ENCODE results near the gene CAPN12. TPM values are rescaled to one million over a fixed set of nuclear protein-coding genes. Genes with fewer than 3 reads are reported as not detected.

Gene CAPN12
- total and polyA plus RNA-seq, 2 donors, result 1.6 to 6.5 TPM

DNA sequence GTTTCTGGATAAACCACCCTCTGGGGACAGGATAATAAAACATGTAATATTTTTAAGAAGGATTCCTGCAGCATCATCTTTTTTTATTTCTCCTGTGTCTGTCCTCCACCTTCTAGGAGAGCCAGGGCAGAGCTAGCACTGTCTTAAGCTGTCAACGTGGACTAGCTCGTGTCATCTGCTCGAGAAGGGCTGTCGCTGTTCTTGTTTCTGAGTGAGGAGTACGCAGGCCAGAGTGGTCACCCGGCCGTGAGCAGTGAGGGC, 13.9 kb downstream of the CAPN12 start:
- no peak overlapping the region for H3K4me3 ChIP-seq (ENCODE audit: low read length in 2 of 2)
- no peak overlapping the region for H3K27ac ChIP-seq (ENCODE audit: low read depth in 1 of 2, low read length in 1 of 2)
- 96% methylated on average over 7 of the region's 7 CpGs for WGBS
- H3K9me3 ChIP-seq (ENCODE audit: control insufficient read depth in 2 of 2, insufficient read depth in 1 of 2, low read length in 1 of 2), result no peaks in the 10 kb centered on the region
- H3K27me3 ChIP-seq (ENCODE audit: control insufficient read depth in 2 of 2, insufficient read depth in 1 of 2, low read length in 1 of 2), result peaks cover 6 to 24% of the 10 kb centered on the region in 2 donors
- H3K36me3 ChIP-seq (ENCODE audit: control insufficient read depth in 2 of 2, insufficient read depth in 2 of 2, low read length in 1 of 2), result peaks cover 7 to 30% of the 10 kb centered on the region in 2 donors
- no peak for DNase-seq (ENCODE audit: low read depth in 6 of 9, low spot score in 9 of 9)
- H3K4me1 ChIP-seq (ENCODE audit: control insufficient read depth in 2 of 2, insufficient read depth in 2 of 2, low read length in 2 of 2), result peaks cover 5 to 16% of the 10 kb centered on the region in 2 donors

DNA sequence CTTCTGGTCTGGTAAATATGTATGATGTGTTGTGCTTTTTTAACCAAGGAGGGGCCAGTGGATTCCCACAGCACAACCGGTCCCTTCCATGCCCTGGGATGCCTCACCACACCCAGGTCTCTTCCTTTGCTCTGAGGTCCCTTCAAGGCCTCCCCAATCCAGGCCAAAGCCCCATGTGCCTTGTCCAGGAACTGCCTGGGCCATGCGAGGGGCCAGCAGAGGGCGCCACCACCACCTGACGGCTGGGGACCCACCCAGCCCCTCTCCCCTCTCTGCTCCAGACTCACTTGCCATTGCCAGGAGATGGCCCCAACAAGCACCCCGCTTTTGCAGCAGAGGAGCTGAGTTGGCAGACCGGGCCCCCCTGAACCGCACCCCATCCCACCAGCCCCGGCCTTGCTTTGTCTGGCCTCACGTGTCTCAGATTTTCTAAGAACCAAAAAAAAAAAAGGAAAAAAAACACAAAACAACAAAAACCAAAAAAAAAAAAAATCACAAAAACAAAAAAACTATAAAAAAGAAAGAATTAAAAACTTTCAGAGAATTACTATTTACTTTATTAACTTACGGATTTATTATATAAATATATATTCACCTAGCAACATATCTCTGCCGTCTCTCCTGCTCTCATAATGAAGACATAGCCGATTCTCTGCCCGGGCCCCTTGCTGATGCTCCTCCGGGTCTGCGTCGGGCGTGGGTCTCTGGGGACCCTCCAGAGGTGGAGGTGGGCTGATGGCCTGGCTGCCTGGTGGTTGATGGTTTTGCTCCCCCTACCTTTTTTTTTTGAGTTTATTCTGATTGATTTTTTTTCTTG, 14.4 kb downstream of the CAPN12 start:
- Histone ChIP-seq H3K27ac (ENCODE audit: low read depth in 1 of 2, low read length in 1 of 2) (no peak overlapping the region), H3K27me3 (ENCODE audit: control insufficient read depth in 2 of 2, insufficient read depth in 1 of 2, low read length in 1 of 2) (peaks cover under 1 to 18% of the 10 kb centered on the region in 2 donors), H3K9me3 (ENCODE audit: control insufficient read depth in 2 of 2, insufficient read depth in 1 of 2, low read length in 1 of 2) (no peaks in the 10 kb centered on the region), H3K4me3 (ENCODE audit: low read length in 2 of 2) (no peak overlapping the region), H3K4me1 (ENCODE audit: control insufficient read depth in 2 of 2, insufficient read depth in 2 of 2, low read length in 2 of 2) (peaks cover 5 to 10% of the 10 kb centered on the region in 2 donors), H3K36me3 (ENCODE audit: control insufficient read depth in 2 of 2, insufficient read depth in 2 of 2, low read length in 1 of 2) (peaks cover 12 to 33% of the 10 kb centered on the region in 2 donors)
- peak in 8 of 9 donors; percentile 7 to 69 (median 34) for DNase-seq (ENCODE audit: low read depth in 6 of 9, low spot score in 9 of 9)
- 78% methylated on average over 17 of the region's 17 CpGs for WGBS

DNA sequence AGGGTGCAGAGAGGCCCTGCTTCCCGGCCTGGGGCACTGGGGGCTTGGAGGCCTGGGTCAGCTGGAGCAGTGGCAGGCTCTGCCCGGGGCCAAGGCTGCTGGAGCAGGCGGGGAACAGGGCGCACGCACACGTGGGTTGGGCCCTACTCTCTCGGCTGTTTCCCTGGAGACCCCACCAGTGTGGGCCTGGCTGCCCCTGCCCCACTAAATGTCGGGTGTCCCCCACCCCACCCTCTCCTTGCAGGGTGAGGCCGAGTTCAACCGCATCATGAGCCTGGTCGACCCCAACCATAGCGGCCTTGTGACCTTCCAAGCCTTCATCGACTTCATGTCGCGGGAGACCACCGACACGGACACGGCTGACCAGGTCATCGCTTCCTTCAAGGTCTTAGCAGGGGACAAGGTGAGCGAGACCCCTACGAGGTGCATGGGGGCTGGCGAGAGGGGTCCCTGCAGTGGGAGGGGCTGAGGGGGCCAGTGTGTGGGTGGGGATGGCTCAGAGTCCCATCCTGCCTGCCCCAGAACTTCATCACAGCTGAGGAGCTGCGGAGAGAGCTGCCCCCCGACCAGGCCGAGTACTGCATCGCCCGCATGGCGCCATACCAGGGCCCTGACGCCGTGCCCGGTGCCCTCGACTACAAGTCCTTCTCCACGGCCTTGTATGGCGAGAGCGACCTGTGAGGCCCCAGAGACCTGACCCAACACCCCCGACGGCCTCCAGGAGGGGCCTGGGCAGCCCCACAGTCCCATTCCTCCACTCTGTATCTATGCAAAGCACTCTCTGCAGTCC, 15.3 kb downstream of the CAPN12 start:
- H3K9me3 ChIP-seq (ENCODE audit: control insufficient read depth in 2 of 2, insufficient read depth in 1 of 2, low read length in 1 of 2), result no peaks in the 10 kb centered on the region
- WGBS, result 96% methylated on average over 37 of the region's 37 CpGs
- H3K27ac ChIP-seq (ENCODE audit: low read depth in 1 of 2, low read length in 1 of 2), result no peak overlapping the region
- no peak overlapping the region for H3K4me3 ChIP-seq (ENCODE audit: low read length in 2 of 2)
- DNase-seq (ENCODE audit: low read depth in 6 of 9, low spot score in 9 of 9), result no peak
- H3K27me3 ChIP-seq (ENCODE audit: control insufficient read depth in 2 of 2, insufficient read depth in 1 of 2, low read length in 1 of 2), result peaks cover 0 to 9% of the 10 kb centered on the region in 2 donors
- H3K4me1 ChIP-seq (ENCODE audit: control insufficient read depth in 2 of 2, insufficient read depth in 2 of 2, low read length in 2 of 2), result peaks cover 0 to 2% of the 10 kb centered on the region in 2 donors
- peaks cover 14 to 42% of the 10 kb centered on the region in 2 donors for H3K36me3 ChIP-seq (ENCODE audit: control insufficient read depth in 2 of 2, insufficient read depth in 2 of 2, low read length in 1 of 2)

DNA sequence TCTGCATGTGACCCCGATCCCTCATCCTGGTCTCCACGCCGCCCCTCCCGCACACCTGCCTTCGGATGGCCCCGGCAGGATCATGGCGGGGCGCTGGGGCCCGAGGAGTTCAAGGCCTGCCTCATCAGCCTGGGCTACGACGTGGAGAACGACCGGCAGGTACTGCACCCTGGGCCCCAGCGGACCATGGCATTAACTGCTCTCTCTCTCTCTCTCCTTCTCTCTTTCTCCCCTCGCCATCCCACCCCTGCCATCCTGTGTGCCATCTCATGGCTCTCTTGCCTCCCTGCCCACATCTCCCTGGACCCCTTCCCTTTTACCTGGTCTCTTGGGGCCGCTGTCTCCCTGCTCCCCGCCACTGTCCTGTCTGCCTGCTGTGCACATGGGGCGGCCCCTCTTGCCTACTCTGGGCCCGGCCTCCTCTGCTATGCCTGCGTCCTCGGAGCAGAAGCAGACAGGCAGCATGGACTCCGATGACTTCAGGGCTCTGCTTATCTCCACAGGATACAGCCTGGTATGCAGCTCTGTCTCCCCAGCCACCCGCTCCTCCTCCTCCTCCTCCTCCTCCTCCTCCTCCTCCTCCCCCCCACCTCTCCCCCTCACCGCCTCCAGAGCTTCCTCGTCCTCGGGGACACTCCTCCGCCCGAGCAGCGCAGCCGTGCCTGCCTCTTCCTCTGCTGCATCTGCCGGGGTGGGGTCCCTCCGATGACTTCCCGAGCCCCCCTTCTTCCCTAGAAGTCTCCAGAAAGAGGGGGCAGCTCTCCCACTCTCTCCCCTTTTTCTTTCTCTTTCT, 16.2 kb downstream of the CAPN12 start:
- H3K9me3 ChIP-seq (ENCODE audit: control insufficient read depth in 2 of 2, insufficient read depth in 1 of 2, low read length in 1 of 2), result no peaks in the 10 kb centered on the region
- H3K27ac ChIP-seq (ENCODE audit: low read depth in 1 of 2, low read length in 1 of 2), result no peak overlapping the region
- peaks cover 0 to 2% of the 10 kb centered on the region in 2 donors for H3K27me3 ChIP-seq (ENCODE audit: control insufficient read depth in 2 of 2, insufficient read depth in 1 of 2, low read length in 1 of 2)
- 92% methylated on average over 33 of the region's 33 CpGs for WGBS
- H3K4me3 ChIP-seq (ENCODE audit: low read length in 2 of 2), result no peak overlapping the region
- H3K4me1 ChIP-seq (ENCODE audit: control insufficient read depth in 2 of 2, insufficient read depth in 2 of 2, low read length in 2 of 2), result peaks cover 0 to 2% of the 10 kb centered on the region in 2 donors
- DNase-seq (ENCODE audit: low read depth in 6 of 9, low spot score in 9 of 9), result no peak
- H3K36me3 ChIP-seq (ENCODE audit: control insufficient read depth in 2 of 2, insufficient read depth in 2 of 2, low read length in 1 of 2), result peaks cover 15 to 46% of the 10 kb centered on the region in 2 donors

DNA sequence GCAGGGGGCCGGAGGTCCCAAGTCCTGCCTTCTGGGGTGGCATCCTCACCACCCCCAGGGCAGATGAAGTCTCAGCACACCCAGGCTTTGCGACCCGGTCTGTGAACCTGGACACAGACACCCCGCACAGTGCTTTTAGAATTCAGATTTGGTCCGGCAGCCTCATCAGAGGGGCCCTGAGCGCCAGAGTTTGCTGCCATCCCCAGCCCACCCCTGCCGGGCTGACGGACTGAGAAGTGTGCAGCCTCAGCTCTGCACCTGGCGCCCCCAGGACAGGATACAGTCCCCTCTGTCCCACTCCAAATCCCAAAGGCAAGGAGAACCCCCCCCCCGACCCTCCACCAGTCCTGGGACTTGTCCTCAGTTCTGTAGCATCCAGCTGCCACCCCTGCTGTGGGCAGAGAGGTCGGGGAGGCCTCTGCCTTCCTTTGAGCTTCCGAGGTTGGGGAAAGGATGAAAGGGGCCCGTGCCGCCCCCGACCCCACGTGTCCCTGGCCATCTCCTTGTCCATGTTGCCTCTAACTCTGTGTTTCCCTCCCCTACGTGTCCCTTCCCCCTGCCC, 16.9 kb downstream of the CAPN12 start:
- Histone ChIP-seq H3K36me3 (ENCODE audit: control insufficient read depth in 2 of 2, insufficient read depth in 2 of 2, low read length in 1 of 2) (peaks cover 21 to 46% of the 10 kb centered on the region in 2 donors), H3K27ac (ENCODE audit: low read depth in 1 of 2, low read length in 1 of 2) (no peak overlapping the region), H3K9me3 (ENCODE audit: control insufficient read depth in 2 of 2, insufficient read depth in 1 of 2, low read length in 1 of 2) (no peaks in the 10 kb centered on the region), H3K4me3 (ENCODE audit: low read length in 2 of 2) (no peak overlapping the region), H3K27me3 (ENCODE audit: control insufficient read depth in 2 of 2, insufficient read depth in 1 of 2, low read length in 1 of 2) (no peaks in the 10 kb centered on the region), H3K4me1 (ENCODE audit: control insufficient read depth in 2 of 2, insufficient read depth in 2 of 2, low read length in 2 of 2) (peaks cover 0 to 2% of the 10 kb centered on the region in 2 donors)
- WGBS, result 96% methylated on average over 17 of the region's 17 CpGs
- no peak for DNase-seq (ENCODE audit: low read depth in 6 of 9, low spot score in 9 of 9)

DNA sequence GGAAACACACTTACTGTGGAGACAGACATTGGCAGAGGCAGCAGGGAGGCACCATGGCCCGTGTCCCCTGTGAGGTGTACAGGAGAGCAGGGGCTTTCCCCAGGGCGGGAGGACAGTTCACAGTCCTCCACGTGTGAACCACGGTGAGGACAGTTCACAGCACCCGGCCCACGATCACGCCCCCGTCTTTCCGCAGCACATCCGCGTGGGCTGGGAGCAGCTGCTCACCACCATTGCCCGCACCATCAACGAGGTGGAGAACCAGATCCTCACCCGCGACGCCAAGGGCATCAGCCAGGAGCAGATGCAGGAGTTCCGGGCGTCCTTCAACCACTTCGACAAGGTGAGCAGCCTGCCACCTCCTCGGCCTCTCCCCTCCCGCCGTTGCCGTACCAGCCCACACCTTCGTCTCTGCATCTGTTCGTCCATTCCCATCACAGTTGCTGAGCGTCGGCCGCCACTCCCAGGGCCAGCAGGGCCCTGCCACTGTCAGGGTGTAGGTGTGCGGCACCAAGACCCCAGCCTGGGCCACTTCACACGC, 17.4 kb downstream of the CAPN12 start:
- DNase-seq (ENCODE audit: low read depth in 6 of 9, low spot score in 9 of 9), result no peak
- no peaks in the 10 kb centered on the region for H3K9me3 ChIP-seq (ENCODE audit: control insufficient read depth in 2 of 2, insufficient read depth in 1 of 2, low read length in 1 of 2)
- peaks cover 26 to 49% of the 10 kb centered on the region in 2 donors for H3K36me3 ChIP-seq (ENCODE audit: control insufficient read depth in 2 of 2, insufficient read depth in 2 of 2, low read length in 1 of 2)
- peaks cover 0 to 2% of the 10 kb centered on the region in 2 donors for H3K4me1 ChIP-seq (ENCODE audit: control insufficient read depth in 2 of 2, insufficient read depth in 2 of 2, low read length in 2 of 2)
- H3K4me3 ChIP-seq (ENCODE audit: low read length in 2 of 2), result no peak overlapping the region
- H3K27me3 ChIP-seq (ENCODE audit: control insufficient read depth in 2 of 2, insufficient read depth in 1 of 2, low read length in 1 of 2), result no peaks in the 10 kb centered on the region
- WGBS, result 96% methylated on average over 30 of the region's 30 CpGs
- H3K27ac ChIP-seq (ENCODE audit: low read depth in 1 of 2, low read length in 1 of 2), result no peak overlapping the region

DNA sequence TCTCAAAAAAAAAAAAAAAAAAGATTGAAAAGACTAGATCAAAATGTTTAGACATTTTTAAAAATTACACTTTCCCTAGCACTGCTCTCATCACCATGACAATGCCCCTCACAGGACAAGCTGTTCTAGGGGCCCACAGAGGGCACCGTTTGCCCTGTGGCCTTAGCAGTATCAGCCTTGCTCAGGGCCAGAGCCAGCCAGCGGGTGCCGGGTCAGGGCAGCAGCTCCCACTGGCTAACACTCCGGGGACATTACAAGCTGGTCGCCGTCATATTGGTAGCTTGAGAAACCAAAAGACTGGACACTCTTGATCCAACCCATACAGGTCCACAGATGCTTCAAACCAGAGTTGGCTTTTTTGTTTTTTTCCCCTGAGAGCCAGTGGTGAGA, 18.0 kb downstream of the CAPN12 start:
- no peak overlapping the region for H3K4me3 ChIP-seq (ENCODE audit: low read length in 2 of 2)
- H3K27me3 ChIP-seq (ENCODE audit: control insufficient read depth in 2 of 2, insufficient read depth in 1 of 2, low read length in 1 of 2), result no peaks in the 10 kb centered on the region
- no peak overlapping the region for H3K27ac ChIP-seq (ENCODE audit: low read depth in 1 of 2, low read length in 1 of 2)
- DNase-seq (ENCODE audit: low read depth in 6 of 9, low spot score in 9 of 9), result no peak
- peaks cover 0 to 2% of the 10 kb centered on the region in 2 donors for H3K4me1 ChIP-seq (ENCODE audit: control insufficient read depth in 2 of 2, insufficient read depth in 2 of 2, low read length in 2 of 2)
- 98% methylated on average over 6 of the region's 6 CpGs for WGBS
- H3K36me3 ChIP-seq (ENCODE audit: control insufficient read depth in 2 of 2, insufficient read depth in 2 of 2, low read length in 1 of 2), result peaks cover 29 to 54% of the 10 kb centered on the region in 2 donors
- H3K9me3 ChIP-seq (ENCODE audit: control insufficient read depth in 2 of 2, insufficient read depth in 1 of 2, low read length in 1 of 2), result no peaks in the 10 kb centered on the region

DNA sequence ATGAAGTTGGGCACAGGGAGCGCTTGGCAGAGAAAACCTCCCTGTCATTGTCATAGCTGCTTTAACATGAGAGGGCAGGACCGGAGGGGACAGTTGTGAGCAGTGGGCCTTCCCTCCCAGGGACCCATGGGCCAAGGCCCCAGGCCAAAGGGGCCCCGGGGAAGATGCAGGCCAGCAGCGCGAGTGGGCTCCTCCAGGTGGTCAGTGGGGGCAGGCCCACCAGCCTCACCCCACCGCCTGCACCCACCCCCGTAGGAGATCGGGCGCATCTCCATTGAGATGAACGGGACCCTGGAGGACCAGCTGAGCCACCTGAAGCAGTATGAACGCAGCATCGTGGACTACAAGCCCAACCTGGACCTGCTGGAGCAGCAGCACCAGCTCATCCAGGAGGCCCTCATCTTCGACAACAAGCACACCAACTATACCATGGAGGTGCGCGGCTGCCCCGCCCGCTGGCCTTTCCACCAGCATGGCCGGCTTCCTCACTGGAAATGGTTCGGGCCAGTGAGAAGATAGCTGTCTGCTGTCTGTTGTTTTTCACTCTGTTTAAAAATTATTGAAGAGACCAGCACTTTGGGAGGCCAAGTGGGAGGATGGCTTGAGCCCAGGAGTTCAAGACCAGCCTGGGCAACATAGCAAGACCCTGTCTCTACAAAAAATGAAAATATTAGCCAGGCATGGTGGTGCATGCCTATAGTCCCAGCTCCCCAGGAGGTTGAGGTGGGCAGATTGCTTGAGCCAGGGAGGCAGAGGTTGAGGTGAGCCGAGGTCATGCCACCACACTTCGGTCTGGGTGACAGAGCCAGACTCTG, 18.6 kb downstream of the CAPN12 start:
- 97% methylated on average over 21 of the region's 21 CpGs for WGBS
- DNase-seq (ENCODE audit: low read depth in 6 of 9, low spot score in 9 of 9), result no peak
- no peaks in the 10 kb centered on the region for H3K9me3 ChIP-seq (ENCODE audit: control insufficient read depth in 2 of 2, insufficient read depth in 1 of 2, low read length in 1 of 2)
- peaks cover 0 to 2% of the 10 kb centered on the region in 2 donors for H3K4me1 ChIP-seq (ENCODE audit: control insufficient read depth in 2 of 2, insufficient read depth in 2 of 2, low read length in 2 of 2)
- H3K27ac ChIP-seq (ENCODE audit: low read depth in 1 of 2, low read length in 1 of 2), result no peak overlapping the region
- no peak overlapping the region for H3K4me3 ChIP-seq (ENCODE audit: low read length in 2 of 2)
- peaks cover 29 to 57% of the 10 kb centered on the region in 2 donors for H3K36me3 ChIP-seq (ENCODE audit: control insufficient read depth in 2 of 2, insufficient read depth in 2 of 2, low read length in 1 of 2)
- no peaks in the 10 kb centered on the region for H3K27me3 ChIP-seq (ENCODE audit: control insufficient read depth in 2 of 2, insufficient read depth in 1 of 2, low read length in 1 of 2)

All from thymus (tissue), 11 donors.